ENCODE measurements around the gene BCAP31.
"Not testable (repeated sequence)": the region's sequence is repeated elsewhere in the genome, so short reads cannot be mapped to it uniquely, and the experiment has no call there.

The BCAP31 gene

GRCh38 chrX:153735274-153735673 lies 11.1 kb upstream of the BCAP31 start:
- no peak for DNase-seq (ENCODE audit: low read depth in 2 of 2)

- DNase-seq (ENCODE audit: low read depth in 2 of 2) = no peak
Measured at GRCh38 chrX:153734871-153735270, 10.7 kb upstream of the BCAP31 start.

- no peak for DNase-seq (ENCODE audit: low read depth in 2 of 2)
Measured at GRCh38 chrX:153733651-153734240, 9.6 kb upstream of the BCAP31 start.

- no peak for DNase-seq (ENCODE audit: low read depth in 2 of 2)
Measured at GRCh38 chrX:153732401-153732800, 8.2 kb upstream of the BCAP31 start.

GRCh38 chrX:153731845-153732215 lies 7.6 kb upstream of the BCAP31 start:
- DNase-seq (ENCODE audit: low read depth in 2 of 2) = no peak

- no peak for DNase-seq (ENCODE audit: low read depth in 2 of 2)
Measured at GRCh38 chrX:153731117-153731844, 7.1 kb upstream of the BCAP31 start.

- DNase-seq (ENCODE audit: low read depth in 2 of 2) = not testable (repeated sequence)
Measured at GRCh38 chrX:153730115-153730514, 5.9 kb upstream of the BCAP31 start.

- DNase-seq (ENCODE audit: low read depth in 2 of 2) = no peak
Measured at GRCh38 chrX:153728951-153729631, 4.9 kb upstream of the BCAP31 start.

- DNase-seq (ENCODE audit: low read depth in 2 of 2) = no peak
Measured at GRCh38 chrX:153728095-153728494, 3.9 kb upstream of the BCAP31 start.

GRCh38 chrX:153727123-153727931 lies 3.1 kb upstream of the BCAP31 start:
- DNase-seq (ENCODE audit: low read depth in 2 of 2) = no peak

GRCh38 chrX:153726286-153727122 lies 2.3 kb upstream of the BCAP31 start:
- DNase-seq (ENCODE audit: low read depth in 2 of 2) = no peak

GRCh38 chrX:153725832-153726285 lies 1.7 kb upstream of the BCAP31 start:
- DNase-seq (ENCODE audit: low read depth in 2 of 2) = no peak

- no peak for DNase-seq (ENCODE audit: low read depth in 2 of 2)
Measured at GRCh38 chrX:153725039-153725831, 1.0 kb upstream of the BCAP31 start.

- peak in 1 of 2 donors; percentile 62 for DNase-seq (ENCODE audit: low read depth in 2 of 2)
Measured at GRCh38 chrX:153723351-153724251, 586 bp downstream of the BCAP31 start.

GRCh38 chrX:153722704-153723350 lies 1.4 kb downstream of the BCAP31 start:
- no peak for DNase-seq (ENCODE audit: low read depth in 2 of 2)

GRCh38 chrX:153719701-153720100 lies 4.5 kb downstream of the BCAP31 start:
- no peak for DNase-seq (ENCODE audit: low read depth in 2 of 2)

- DNase-seq (ENCODE audit: low read depth in 2 of 2) = no peak
Measured at GRCh38 chrX:153719238-153719637, 4.9 kb downstream of the BCAP31 start.

GRCh38 chrX:153717445-153717844 lies 6.7 kb downstream of the BCAP31 start:
- no peak for DNase-seq (ENCODE audit: low read depth in 2 of 2)

GRCh38 chrX:153714256-153714655 lies 9.9 kb downstream of the BCAP31 start:
- no peak for DNase-seq (ENCODE audit: low read depth in 2 of 2)
